HG03135 (cell line): Measurements from ENCODE around the gene VAV1.
A peak's percentile ranks its signal among the peaks of the same experiment; 100 is the strongest.
"Not testable (repeated sequence)": the region's sequence is repeated elsewhere in the genome, so short reads cannot be mapped to it uniquely, and the experiment has no call there.

Source experiments
- ATAC-seq: cut with Tn5 transposase; IDR thresholded peaks from one replicate; pipeline ENCODE4 v1.9.1; 2021; ENCODE audit warnings: mild to moderate bottlenecking, moderate library complexity; ENCODE audit not compliant: unreplicated experiment

Gene VAV1

GRCh38 chr19:6737284-6737872 is 35.1 kb upstream of the VAV1 start, which contains the start of gene GPR108:
Gene GPR108 (minus strand): TSS chr19:6737580. CDS start chr19:6737576, 4 bp downstream.
- peak; percentile 56 for ATAC-seq

DNA sequence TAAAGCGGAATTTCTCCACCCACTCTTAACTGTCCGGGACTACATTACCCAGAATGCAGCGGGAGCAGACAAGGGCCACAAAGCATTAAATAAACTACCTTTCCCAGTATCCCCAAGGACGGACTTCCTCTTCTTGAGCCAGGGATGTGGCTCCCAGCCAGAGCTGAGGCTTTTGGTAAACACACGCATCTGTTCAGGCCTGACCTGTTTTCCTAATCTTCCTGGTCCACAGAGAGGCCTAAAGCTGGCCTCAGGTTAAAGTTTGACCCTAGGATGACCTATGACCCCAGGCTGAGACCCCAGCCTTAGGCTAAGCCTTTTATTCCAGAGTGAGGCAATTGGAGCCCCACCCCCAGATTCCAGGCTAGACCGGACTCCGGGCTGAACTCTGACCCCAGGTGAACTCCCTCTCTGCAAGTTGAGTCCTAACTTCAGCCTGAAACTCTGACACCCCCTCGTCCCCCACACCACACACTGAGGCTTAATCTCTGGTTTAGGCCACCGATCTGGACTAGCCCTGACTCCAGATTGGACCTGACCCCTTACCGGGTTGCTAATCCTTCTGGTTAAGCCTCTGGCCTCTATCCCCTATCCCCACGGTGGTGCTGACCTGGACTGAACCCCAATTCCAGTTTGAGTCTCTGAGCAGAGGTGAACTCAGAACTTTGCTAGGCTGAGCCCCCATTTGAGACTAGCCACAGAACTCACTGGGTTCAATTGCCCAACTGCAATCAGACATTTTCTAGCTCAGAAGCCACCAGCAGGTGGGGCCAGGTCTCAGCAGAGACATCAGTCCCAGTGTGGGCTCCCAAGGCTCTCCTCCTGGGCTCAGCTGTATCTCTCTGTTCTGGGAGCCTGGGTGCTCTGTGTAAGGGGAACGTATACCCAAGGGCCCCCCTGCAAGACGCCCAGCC is 34.4 kb upstream of the VAV1 start:
- ATAC-seq, result no peak

- ATAC-seq, result no peak
Observed at GRCh38 chr19:6738787-6739389, 33.6 kb upstream of the VAV1 start.

- ATAC-seq, result no peak
Observed at GRCh38 chr19:6739390-6739882, 33.1 kb upstream of the VAV1 start, which contains the start of gene TRIP10. Gene TRIP10 (plus strand): TSS chr19:6739680. CDS start chr19:6739762, 82 bp downstream.

GRCh38 chr19:6739883-6740588 is 32.5 kb upstream of the VAV1 start:
- no peak for ATAC-seq

- no peak for ATAC-seq
Observed at GRCh38 chr19:6740589-6741343, 31.7 kb upstream of the VAV1 start.

- ATAC-seq, result no peak
Observed at GRCh38 chr19:6743066-6743465, 29.4 kb upstream of the VAV1 start.

- ATAC-seq, result no peak
Observed at GRCh38 chr19:6743714-6744380, 28.7 kb upstream of the VAV1 start.

DNA sequence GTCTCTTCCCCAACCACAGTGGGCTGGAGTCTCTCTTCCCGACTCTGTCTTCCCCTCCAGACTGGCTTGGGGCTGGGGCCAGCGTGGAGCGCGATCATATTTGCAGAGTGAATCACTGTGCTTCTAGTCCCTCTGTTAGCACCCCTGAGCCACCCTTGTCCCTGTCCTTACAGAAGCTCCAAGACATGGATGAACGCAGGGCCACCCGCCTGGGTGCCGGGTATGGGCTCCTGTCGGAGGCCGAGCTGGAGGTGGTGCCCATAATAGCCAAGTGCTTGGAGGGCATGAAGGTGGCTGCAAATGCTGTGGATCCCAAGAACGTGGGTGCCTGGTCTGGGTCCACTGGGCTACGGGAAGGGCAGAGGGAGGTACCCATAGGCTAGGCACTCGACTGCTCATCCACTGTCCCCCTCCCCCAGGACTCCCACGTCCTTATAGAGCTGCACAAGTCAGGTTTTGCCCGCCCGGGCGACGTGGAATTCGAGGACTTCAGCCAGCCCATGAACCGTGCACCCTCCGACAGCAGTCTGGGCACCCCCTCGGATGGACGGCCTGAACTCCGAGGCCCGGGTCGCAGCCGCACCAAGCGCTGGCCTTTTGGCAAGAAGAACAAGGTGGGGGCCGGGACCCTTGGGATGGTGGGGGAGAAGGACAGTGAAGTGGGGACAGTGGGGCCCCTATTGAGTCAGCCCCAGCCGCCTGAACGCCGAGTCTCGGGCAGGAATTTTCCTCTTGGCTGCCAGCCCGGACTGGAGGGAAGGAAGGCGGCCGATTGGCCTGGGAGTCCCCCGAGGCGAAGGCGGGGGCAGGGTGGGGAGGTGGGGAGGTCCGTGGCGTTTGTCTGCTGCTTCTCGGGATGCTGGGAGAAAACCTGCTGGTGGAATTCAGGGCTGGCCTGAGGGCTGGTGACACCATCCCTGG is 27.9 kb upstream of the VAV1 start:
- no peak for ATAC-seq

- no peak for ATAC-seq
Observed at GRCh38 chr19:6745965-6746364, 26.5 kb upstream of the VAV1 start.

DNA sequence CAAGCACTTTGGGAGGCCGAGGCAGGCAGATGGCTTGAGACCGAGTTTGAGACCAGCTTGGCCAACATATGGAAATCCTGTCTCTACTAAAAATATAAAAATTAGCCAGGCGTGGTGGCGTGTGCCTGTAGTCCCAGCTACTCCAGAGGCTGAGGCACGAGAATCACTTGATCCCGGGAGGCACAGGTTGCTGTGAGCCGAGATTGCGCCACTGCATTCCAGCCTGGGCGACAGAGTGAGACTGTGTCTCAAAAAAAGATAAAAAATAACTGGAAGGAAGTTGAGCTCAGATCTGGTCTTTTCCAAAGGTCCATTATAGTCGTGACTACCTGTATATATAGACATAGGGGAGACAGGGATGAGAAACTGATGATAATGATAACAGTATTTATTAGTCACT is 24.0 kb upstream of the VAV1 start:
- ATAC-seq, result not testable (repeated sequence)

DNA sequence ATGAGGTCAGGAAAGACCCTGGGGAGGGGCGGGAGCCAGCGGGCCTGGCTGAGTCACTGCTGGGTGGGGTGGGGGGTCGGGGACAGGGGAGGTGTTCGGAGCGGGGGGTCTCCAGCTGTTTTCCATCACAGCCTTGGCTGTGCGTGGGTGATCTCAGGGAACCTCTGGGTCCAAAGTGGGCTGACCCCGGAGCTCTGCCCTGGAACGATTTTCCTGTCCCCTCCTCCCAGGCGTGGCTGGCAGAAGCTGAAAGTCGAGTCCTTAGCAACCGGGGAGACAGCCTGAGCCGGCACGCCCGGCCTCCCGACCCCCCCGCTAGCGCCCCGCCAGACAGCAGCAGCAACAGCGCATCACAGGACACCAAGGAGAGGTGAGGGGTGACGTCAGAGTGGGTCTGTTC is 22.4 kb upstream of the VAV1 start:
- ATAC-seq, result no peak

- no peak for ATAC-seq
Observed at GRCh38 chr19:6751189-6751588, 21.3 kb upstream of the VAV1 start.

DNA sequence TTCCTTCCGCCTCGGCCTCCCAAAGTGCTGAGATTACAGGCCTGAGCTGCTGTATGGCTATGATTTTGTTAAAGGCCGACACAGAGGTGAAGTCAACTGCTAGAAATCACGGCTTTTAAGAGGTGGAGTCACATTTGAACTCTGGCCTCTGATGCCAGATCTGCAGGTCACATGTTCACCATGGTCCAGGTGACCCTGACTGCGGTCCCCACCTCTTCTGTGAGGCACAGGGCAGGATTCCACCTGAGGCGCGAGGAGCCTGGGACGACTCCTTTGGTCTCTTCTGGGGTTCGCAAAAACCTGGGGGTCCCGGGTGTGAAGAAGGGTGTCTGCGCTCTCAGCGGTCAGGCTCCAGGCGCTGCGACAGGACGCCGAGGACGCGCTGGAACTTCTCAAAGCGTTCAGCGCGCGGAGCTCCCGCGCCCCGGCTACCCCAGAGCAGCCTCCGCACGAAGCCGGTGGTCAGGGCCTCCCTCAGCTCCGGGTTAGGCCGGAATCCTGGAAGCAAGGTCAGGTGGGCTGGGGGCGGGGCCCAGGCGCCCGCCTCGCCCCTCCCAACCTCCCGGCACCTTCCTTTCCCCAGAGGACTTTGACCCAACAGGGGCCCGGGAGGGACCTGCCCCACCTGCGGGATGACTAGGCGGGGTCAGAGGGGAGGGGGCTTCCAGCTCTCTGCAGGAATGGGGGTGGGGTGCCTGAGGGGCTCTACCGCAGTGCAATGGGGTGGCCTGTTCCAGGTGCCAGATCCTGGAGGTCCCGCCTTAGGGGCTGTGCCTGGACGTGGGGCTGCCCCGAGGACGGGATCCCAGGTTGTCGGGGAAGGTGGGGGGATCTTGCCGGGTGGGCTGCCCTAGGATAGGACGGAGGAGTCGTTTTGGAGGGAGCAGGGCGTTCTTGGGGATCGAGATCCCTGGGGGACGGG is 20.0 kb upstream of the VAV1 start:
- ATAC-seq, result no peak

DNA sequence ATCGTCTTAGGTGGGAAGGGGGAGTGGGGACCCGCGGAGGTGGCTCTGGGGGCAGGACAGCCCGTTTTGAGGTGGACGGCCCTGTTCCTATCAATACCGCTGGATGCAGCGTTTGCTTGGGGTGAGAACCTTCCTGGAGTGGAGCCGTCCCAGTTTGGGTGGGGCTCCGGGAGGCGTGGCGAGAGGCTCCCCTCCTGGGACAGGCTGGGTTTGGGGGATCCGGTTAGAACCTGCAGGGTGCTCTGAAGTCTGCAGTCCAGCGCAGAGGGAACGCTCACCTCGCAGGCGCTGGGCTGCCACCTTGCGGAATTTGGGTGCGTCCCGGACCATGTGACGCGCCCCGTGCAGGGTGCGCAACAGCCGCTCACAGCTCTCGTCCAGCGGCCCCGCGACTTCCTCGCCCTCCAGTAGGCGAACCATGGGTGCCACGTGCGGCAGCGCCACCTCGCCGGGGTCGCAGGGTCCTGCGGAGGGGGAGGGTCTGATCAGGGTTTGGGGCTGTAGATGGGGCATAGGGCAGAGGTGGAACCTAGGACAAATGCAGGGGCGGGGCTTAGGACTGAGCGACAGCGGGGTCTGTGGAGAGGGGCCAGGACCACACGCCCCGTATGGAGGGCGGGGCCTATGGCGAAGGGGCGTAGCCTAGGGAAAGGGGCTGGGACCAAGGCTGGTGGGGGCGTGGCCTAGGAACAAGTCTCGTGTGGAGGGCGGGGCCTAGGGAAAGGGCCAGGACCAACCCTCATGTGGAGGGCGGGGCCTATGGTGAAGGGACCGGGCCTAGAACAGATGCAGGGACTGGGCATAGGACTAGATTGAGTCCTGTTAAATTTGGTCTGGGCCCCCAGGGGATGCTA is 19.1 kb upstream of the VAV1 start:
- ATAC-seq, result peak; percentile 82

- no peak for ATAC-seq
Observed at GRCh38 chr19:6754136-6754535, 18.4 kb upstream of the VAV1 start.
